Measurements from ENCODE around the gene BCL2A1. TPM values are rescaled to one million over a fixed set of nuclear protein-coding genes. Genes with fewer than 3 reads are reported as not detected.
"Not testable (repeated sequence)": the region's sequence is repeated elsewhere in the genome, so short reads cannot be mapped to it uniquely, and the experiment has no call there.

The BCL2A1 gene
- total RNA-seq, 1 experiment from 2014 or later = not detected

DNA sequence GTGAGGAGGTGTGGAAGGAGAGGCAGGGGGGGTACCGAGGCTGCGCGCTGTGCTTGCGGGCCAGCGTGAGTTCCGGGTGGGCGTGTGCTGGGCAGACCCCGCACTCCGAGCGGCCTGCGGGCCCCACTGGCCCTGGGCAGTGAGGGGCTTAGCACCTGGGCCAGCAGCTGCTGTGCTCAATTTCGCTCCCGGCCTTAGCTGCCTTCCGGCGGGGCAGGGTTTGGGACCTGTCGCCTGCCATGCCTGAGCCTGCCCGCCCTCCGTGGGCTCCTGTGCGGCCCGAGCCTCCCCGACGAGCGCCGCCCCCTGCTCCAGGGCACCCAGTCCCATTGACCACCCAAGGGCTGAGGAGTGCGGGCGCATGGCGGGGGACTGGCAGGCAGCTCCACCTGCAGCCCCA, 45.5 kb upstream of the BCL2A1 start:
- H3K23me2 ChIP-seq (ENCODE audit: insufficient read length, low read depth, low read length, poor library complexity, severe bottlenecking); H3K4ac ChIP-seq (ENCODE audit: low read depth, low read length); H2BK20ac ChIP-seq (ENCODE audit: low read depth, low read length, poor library complexity, severe bottlenecking); H3K27me3 Mint-ChIP-seq (ENCODE audit: low read depth); H2AFZ ChIP-seq (ENCODE audit: low read length); H4K20me1 ChIP-seq (ENCODE audit: control insufficient read depth, insufficient read depth, insufficient read length); H3K23ac ChIP-seq (ENCODE audit: insufficient read length, low read depth, low read length); H2AK5ac ChIP-seq (ENCODE audit: insufficient read length, low read length); H3K4me2 ChIP-seq (ENCODE audit: insufficient read depth, insufficient read length, low read length); H4K8ac ChIP-seq (replicated peaks; ENCODE audit: insufficient read length, low read depth, low read length); H4K5ac ChIP-seq (ENCODE audit: insufficient read length, low read depth, low read length); H4K91ac ChIP-seq (ENCODE audit: insufficient read length, low read depth, low read length); H3K79me2 ChIP-seq (ENCODE audit: insufficient read depth, low read length); H3K4me3 Mint-ChIP-seq; H2BK12ac ChIP-seq (ENCODE audit: insufficient read length, low read depth, low read length); H2BK15ac ChIP-seq (ENCODE audit: low read depth, low read length); H3K9me3 ChIP-seq (ENCODE audit: control insufficient read depth, low read depth, low read length); H3K9ac ChIP-seq (ENCODE audit: extremely low read depth, insufficient read length, low read length); H3K56ac ChIP-seq (ENCODE audit: insufficient read length, low read depth, low read length); H3K27me3 ChIP-seq (ENCODE audit: insufficient read depth, low read length); H3K9me3 Mint-ChIP-seq; H3K36me3 Mint-ChIP-seq (ENCODE audit: insufficient read depth in 1 of 3, low read depth in 3 of 3); H3K4me1 Mint-ChIP-seq; H3K18ac ChIP-seq (ENCODE audit: insufficient read length, low read depth, low read length); H3K27ac ChIP-seq (ENCODE audit: insufficient read length, low read depth, low read length); H3K4me1 ChIP-seq (ENCODE audit: insufficient read depth, low read length); H2BK120ac ChIP-seq (ENCODE audit: low read depth, low read length, poor library complexity, severe bottlenecking); H3K14ac ChIP-seq (ENCODE audit: insufficient read depth, low read length); H3K27ac Mint-ChIP-seq; H3K79me1 ChIP-seq (ENCODE audit: insufficient read depth, low read depth, low read length, poor library complexity, severe bottlenecking); DNase-seq; H2BK5ac ChIP-seq (ENCODE audit: insufficient read length, low read length); H3T11ph ChIP-seq (ENCODE audit: low read length): not testable (repeated sequence)
- no CpG with 5 or more reads among the region's 27 CpGs for WGBS (ENCODE audit: extremely low coverage, insufficient read length, low lambda C conversion rate)
